ENCODE data around the gene SMARCC2. TPM values are rescaled to one million over a fixed set of nuclear protein-coding genes. Genes with fewer than 3 reads are reported as not detected.
A peak's percentile ranks its signal among the peaks of the same experiment; 100 is the strongest.

The SMARCC2 gene
- total and polyA plus RNA-seq, 9 of the 15 experiments (the other 6 are each of a cell fraction or from before 2014, with no cell fraction given) = 11.9 to 86.0 (median 36.6) TPM

DNA sequence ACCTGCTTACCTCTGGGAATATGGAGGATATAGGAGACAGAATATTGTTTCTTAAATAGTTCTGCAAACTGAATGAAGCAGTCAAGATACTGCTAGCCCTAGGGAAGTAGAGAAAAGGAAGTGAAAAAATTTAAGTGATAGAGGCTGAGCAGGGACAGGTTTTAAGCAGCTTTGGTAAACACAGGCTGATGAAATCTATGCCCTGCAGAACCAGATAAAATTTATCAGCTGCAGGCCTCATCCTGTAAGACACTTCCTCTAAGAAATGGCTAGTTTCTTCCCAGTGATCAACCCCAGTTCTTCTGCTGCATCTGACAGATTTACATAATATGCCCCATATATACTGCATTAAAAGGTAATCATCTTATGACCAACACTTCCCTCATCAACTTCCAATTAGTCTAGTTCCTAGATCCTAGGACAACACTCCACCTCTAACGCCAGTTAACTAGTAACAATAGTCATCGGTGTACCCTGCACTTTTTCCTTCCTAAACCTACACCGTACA, 62.5 kb downstream of the SMARCC2 start (continued):
- TF ChIP-seq ELF1 (tag; IDR thresholded peaks at IDR 0.05) (no peak), PPARD (CRISPR knock-in tag; IDR thresholded peaks at IDR 0.05) (no peak), RFX1 (IDR thresholded peaks at IDR 0.05) (no peak), ZNF609 (CRISPR knock-in tag; IDR thresholded peaks at IDR 0.05; ENCODE audit: borderline replicate concordance) (no peak), OTX1 (CRISPR knock-in tag; IDR thresholded peaks at IDR 0.05) (no peak), ZNF639 (CRISPR knock-in tag; conservative IDR thresholded peaks at IDR 0.05 in 1 of 2, IDR thresholded peaks at IDR 0.05 in 1 of 2) (no peak), MEIS2 (IDR thresholded peaks at IDR 0.05; ENCODE audit: partially characterized antibody) (peak; percentile 74), MLX (CRISPR knock-in tag; conservative IDR thresholded peaks at IDR 0.05) (no peak), SMARCE1 (IDR thresholded peaks at IDR 0.05) (peak; percentile 98), NFYB (IDR thresholded peaks at IDR 0.05; ENCODE audit: extremely low read depth, insufficient read length) (no peak), CBX2 (IDR thresholded peaks at IDR 0.05; ENCODE audit: insufficient read depth, low read length, poor library complexity, severe bottlenecking) (no peak), E4F1 (CRISPR knock-in tag; IDR thresholded peaks at IDR 0.05; ENCODE audit: borderline replicate concordance) (no peak), SAP30 (IDR thresholded peaks at IDR 0.05; ENCODE audit: borderline replicate concordance, insufficient read depth, low read depth, low read length, poor library complexity, severe bottlenecking) (no peak), DNMT1 (IDR thresholded peaks at IDR 0.05) (no peak)
- TF ChIP-seq, protein P1, sequence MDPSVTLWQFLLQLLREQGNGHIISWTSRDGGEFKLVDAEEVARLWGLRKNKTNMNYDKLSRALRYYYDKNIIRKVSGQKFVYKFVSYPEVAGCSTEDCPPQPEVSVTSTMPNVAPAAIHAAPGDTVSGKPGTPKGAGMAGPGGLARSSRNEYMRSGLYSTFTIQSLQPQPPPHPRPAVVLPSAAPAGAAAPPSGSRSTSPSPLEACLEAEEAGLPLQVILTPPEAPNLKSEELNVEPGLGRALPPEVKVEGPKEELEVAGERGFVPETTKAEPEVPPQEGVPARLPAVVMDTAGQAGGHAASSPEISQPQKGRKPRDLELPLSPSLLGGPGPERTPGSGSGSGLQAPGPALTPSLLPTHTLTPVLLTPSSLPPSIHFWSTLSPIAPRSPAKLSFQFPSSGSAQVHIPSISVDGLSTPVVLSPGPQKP (CRISPR knock-in tag; IDR thresholded peaks at IDR 0.05) = no peak

Data from K562 (cell line).